ENCODE results near the gene SIGLEC11.
"Not testable (repeated sequence)": the region's sequence is repeated elsewhere in the genome, so short reads cannot be mapped to it uniquely, and the experiment has no call there.

The SIGLEC11 gene

GRCh38 chr19:49950956-49951526 is 9.9 kb downstream of the SIGLEC11 start:
- no peak for DNase-seq

DNA sequence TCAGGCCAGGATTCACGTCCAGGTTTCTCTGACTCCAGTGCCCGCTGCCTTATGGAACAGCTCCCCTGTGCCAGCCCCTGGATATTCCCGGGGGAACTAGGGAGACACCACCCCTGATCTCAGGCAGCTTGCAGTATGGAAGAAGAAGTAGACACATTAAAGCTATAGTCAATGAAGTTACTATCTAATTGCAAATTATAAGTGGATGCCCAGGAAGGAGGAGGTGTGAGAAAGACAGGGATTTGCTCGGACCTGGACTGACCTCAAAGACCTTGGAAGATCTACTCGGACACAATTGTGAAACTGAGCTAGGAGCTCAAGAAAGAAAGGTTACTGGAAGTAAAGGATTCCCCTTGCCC is 10.4 kb downstream of the SIGLEC11 start:
- no peak for DNase-seq

DNA sequence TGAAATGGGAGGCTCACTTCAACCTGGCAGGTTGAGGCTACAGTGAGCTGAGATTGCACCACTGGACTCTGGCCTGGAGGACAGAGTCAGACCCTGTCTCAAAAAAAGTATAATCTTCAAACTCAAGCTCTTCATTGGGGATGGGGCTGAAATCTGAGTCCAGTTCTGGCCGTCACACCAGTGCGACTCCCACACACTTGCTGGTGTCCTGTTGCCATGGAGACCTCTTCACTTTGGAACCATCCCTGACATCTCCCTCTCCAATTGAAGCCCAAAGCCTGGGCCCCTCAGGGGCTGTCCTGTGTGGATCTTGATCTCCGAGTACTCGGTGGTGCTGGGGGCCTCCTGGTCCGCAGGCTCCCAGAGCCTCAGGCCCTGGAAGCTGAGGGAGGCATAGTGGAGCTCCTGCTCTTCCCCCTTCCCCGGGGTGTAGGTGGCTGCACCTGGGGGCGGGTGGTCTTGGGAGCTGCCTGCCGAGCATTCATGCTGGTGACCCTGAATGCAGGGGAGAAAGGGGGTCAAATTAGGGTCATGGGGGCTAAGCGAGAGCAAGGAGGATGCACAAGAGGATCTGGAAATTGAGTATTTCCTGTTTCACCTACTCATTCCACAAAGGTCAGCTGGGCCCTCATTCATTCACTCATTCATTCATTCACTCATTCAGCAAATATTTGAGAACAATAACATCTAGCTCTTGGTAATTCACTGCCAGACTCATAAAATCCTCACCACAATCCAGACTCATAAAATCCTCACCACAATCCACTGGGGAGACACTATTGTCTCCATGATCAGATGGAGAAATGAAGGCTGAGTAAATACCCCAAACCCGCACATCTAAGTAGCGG is 11.0 kb downstream of the SIGLEC11 start:
- DNase-seq, result no peak

DNA sequence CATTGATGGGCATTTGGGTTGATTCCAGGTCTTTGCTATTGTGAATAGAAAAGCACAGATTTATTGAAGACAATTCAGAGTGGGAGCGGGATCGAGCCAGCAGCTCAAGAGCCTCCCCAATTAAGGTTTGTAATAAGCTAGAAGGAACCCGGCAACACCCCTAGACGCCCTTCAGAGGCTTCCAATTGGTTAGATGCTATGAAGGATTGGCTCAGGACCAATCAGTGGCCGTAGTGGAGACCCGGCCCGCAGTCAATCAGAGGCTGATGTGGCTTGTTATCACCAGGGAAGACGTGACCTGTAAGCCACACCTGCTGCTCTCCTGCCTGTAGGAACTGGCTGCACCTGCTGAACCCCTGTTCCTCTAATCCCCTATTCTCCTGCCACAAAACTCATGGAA is 14.6 kb downstream of the SIGLEC11 start:
- DNase-seq, result no peak

DNA sequence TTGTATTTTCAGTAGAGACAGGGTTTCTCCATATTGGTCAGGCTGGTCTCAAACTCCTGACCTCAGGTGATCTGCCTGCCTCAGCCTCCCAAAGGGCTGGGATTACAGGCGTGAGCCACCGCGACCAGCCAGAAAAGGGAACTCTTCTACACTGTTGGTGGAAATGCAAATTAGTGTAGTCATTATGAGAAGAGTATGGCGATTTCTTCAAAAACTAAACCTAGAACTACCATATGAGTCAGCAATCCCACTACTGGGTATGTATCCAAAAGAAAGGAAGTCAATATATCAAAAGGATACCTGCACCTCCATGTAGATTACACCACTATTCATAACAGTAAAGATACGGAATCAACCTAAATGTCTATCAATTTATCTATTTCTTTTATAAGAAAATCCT is 16.4 kb downstream of the SIGLEC11 start:
- DNase-seq, result not testable (repeated sequence)

DNA sequence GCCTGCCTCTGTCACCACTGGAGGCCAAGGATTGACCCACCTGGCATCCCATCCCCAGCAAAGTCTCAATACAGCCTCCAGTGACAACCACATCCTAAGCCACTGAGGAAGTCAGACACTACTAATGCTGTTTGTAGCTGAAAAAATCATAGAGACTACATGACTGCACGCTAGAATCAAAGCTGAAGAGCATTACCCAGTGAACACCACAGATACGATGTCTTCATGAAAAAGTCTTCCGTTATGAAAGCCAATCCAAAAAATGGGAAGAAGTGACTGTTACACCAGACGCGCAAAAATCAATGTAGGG is 20.5 kb downstream of the SIGLEC11 start:
- no peak for DNase-seq

DNA sequence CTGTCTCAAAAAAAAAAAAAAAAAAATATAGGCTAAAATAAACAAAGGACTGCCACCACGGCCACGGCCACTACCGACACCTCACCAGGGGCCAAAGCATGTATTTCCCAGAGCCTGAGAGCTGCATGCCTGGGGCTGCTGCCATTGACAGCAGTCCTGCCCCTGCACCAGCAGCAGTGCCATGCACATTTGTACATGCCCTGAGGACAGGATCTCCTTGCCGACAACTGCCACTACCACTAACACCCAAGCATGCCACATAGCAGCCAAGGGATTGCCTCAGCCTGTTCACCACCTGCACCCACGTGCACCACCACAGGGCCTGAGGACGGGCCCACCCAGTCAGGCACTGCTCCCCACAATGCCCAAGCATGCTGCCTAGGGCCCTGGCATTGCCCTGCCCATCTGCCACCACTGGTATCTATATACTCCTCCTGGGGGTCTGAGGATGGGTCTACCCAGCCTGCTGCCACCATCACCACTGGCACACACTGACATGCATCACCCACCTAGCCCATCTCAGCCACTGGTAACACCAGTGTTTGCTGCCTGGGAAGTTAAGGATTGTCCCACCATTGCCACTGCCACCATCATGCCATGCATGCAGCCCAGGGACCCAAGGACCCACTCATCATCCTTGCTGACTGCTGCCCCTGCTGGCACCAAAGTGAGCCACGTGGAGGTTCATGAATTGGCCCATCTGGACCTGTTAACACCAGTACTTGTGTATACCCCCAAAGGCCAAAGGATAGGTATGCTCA is 21.1 kb downstream of the SIGLEC11 start:
- no peak for DNase-seq

GRCh38 chr19:49938662-49939061 is 22.3 kb downstream of the SIGLEC11 start:
- DNase-seq, result no peak

- DNase-seq, result peak; percentile 77
Observed at GRCh38 chr19:49937750-49938381, 23.1 kb downstream of the SIGLEC11 start.

DNA sequence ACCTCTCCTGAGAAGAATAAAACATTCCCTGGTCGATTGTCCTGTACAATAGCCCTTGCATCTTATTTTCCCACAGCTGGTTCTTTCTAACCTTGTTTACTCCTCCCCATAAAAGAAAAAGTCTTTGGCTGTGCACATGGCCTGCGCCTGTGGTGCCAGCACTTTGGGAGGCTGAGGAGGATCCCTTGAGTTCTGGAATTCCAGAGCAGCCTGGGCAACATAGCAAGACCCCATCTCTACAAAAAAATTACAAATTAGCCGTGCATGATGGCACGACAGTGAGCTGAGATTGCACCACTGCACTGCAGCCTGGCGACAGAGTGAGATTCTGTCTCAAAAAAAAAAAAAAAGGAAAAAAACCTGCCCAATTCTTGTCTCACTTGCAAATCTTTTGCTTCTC is 24.4 kb downstream of the SIGLEC11 start:
- DNase-seq, result no peak

- no peak for DNase-seq
Observed at GRCh38 chr19:49933643-49934042, 27.3 kb downstream of the SIGLEC11 start.

- DNase-seq, result no peak
Observed at GRCh38 chr19:49932731-49933131, 28.2 kb downstream of the SIGLEC11 start.

- no peak for DNase-seq
Observed at GRCh38 chr19:49932041-49932451, 28.9 kb downstream of the SIGLEC11 start.

DNA sequence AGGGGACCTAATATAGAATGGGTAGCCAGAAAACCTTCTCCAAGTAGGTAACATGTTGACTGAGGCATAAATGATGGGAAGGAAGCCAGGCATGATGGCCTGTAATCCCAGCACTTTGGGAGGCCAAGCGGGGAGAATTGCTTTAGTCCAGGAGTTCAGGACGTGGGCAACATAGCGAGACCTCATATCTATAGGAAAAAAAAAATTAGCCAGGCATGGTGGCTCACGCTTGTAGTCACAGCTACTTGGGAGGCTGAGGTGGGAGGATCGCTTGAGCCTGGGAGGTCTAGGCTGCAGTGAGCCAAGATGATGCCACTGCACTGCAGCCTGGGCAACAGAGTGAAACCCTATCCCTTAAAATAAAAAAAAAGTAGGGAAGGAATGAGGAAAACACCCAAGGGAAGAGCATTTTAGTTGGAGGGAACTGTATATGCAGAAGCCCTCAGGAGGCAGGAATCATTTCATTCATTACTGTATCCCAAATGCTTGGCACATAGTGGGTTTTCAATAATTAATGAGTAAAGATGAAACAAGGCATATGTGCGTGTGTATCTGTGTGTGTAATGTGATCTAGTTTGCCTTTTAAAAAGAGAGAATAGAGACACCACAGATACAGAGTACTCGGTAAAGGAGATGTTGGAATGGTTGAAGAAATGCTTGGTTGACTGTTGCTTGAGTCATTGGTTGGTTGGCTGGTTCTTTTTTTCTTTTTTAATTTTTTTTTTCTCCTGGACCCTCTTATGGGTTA is 29.5 kb downstream of the SIGLEC11 start:
- no peak for DNase-seq

GRCh38 chr19:49930483-49931011 is 30.4 kb downstream of the SIGLEC11 start:
- no peak for DNase-seq

DNA sequence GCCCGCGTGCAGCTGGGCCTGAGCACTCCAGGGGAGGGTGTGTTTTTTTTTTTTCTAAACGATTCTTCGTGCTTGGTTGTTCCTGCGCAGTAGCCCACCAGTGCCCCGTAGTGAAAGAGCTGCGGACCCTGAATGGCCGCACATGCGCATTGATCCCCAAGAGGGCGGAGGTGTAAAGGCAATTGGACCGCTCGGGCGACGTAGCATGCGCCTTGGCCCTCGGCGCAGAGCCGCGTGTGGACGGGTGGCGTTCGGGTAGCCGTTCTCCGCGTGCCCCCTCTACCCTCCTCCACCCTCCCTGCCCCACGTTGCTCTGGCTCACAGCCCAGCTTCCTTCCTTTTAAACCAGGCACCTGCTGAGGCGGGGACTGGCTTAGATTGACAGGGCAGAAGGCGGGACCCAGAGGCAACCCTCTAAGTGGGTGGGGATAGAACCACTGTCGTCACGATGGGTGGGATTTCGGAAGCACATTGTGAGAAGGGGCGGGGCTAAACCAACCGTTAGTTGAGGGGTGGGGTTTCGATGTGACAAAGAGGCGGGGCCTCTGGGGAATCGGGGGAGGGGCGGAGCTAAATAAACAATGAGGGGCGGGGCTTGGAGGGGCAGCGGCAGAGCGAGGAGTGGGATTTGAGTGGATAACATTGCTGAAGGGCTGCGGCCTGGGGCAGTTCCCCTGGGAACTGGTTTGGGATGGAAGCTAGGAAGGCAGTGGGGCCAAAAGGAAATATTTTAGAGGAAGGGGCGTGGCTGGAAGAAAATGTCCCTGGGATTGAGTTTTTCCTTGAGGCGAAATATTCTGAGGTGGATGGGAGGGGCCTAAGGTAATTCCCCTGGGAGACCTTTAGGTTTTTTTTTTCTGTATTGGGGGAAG is 31.1 kb downstream of the SIGLEC11 start:
- DNase-seq, result peak; percentile 97

- peak; percentile 94 for DNase-seq
Observed at GRCh38 chr19:49929121-49929610, 31.8 kb downstream of the SIGLEC11 start, which contains the start of the genes ATF5 and NUP62. Gene ATF5, plus strand, starts transcription at chr19:49929205. Its CDS starts 1,646 bp downstream, at chr19:49930851. Gene NUP62, minus strand, starts transcription at chr19:49929504. Its CDS starts 19,697 bp downstream, at chr19:49909807.

DNA sequence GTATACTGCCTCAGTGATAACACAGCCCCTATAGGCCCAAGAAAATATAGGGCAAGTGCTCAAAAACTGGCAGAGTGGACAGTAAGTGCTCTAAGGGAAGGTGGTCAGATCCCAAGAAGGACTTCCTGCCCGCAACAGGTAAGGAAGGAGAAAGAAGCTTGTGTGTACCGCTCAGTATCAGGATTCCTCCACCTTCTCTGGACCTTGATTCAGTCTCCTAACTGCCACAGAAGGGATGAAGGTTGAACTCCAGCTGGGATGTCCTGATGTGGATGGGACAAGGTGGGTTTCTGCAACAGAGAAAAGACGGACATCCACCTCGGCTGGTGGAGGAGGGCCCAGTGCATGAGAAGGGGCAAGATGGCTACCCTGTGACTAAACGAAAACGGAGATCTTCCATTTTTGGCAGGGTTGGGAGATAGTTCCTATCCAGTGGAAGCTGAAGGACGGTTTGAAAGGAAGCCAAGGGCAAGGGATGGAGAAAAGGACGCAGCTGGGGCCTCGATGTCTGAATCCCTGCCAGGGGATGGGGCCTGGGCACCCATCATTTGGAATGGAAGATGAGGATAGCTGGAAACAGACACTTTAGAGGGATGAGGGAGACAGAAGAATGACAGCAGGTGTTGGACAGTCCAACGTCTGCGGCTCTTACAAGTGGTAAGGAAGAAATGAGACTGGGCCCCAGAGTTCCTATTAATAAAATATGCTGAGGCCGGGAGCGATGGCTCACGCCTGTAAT is 33.3 kb downstream of the SIGLEC11 start:
- DNase-seq, result no peak

- no peak for DNase-seq
Observed at GRCh38 chr19:49926515-49926914, 34.5 kb downstream of the SIGLEC11 start.

- no peak for DNase-seq
Observed at GRCh38 chr19:49925486-49925885, 35.5 kb downstream of the SIGLEC11 start.

DNA sequence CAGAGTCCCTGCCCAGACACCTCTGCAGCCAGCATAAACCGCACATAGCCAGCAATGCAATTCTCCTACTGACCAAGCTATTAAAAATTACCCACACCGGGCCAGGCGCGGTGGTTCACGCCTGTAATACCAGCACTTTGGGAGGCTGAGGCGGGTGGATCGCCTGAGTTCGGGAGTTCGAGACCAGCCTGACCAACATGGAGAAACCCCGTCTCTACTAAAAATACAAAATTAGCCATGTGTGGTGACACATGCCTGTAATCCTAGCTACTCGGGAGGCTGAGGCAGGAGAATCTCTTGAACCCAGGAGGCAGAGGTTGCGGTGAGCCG is 36.1 kb downstream of the SIGLEC11 start:
- not testable (repeated sequence) for DNase-seq

All from RPMI8226 (cell line).